ENCODE measurements around the gene JAKMIP2. TPM values are rescaled to one million over a fixed set of nuclear protein-coding genes. Genes with fewer than 3 reads are reported as not detected.

Gene JAKMIP2
- total and polyA plus RNA-seq, 2 donors (not counting 1 experiment from before 2014, with no cell fraction given) = 1.3 to 6.5 TPM

DNA sequence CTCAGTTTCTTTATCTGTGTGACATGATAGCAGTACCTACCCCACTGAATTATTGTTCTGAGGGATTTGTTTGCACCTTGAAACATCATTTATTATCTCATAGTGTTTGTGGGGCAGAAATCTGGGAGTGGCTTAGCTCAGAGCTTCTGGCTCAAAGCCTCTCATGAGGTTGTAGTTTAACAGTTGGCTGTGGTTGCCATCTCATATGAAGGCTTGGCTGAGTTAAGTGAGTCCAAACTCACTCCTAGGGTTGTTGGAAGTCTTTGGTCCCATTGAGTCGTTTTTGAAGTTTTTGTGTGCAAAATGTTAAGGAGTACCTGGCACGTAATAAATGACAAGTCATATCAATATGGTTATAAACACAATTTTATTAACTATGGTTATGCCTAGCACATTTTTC, 3.6 kb upstream of the JAKMIP2 start:
- no peaks in the 10 kb centered on the region for H3K79me2 ChIP-seq (ENCODE audit: control insufficient read depth, insufficient read depth, low read length)
- H3K4me2 ChIP-seq (ENCODE audit: extremely low read depth, insufficient read depth, low read length) = no peak overlapping the region
- no peaks in the 10 kb centered on the region for H3K4me1 ChIP-seq (ENCODE audit: control insufficient read depth, extremely low read depth, insufficient read depth, low read length)
- no peak for TF ChIP-seq EZH2 (IDR thresholded peaks at IDR 0.05; ENCODE audit: low read length, missing control alignments)
- TF ChIP-seq CTCF (conservative IDR thresholded peaks at IDR 0.05 in 1 of 2, IDR thresholded peaks at IDR 0.05 in 1 of 2; ENCODE audit: low read depth in 1 of 2, low read length in 2 of 2) = no peak
- no peaks in the 10 kb centered on the region for H3K36me3 ChIP-seq (ENCODE audit: control insufficient read depth, insufficient read depth, low read length)
- no peak overlapping the region for H2AFZ ChIP-seq (ENCODE audit: low read length)
- H4K20me1 ChIP-seq (ENCODE audit: control insufficient read depth, extremely low read depth, insufficient read depth, low read length) = no peaks in the 10 kb centered on the region
- H3K4me3 ChIP-seq (replicated peaks in 1 of 4; ENCODE audit: control extremely low read depth in 1 of 4, insufficient read depth in 1 of 4, low read depth in 3 of 4, low read length in 4 of 4) = no peak overlapping the region
- H3K9ac ChIP-seq (ENCODE audit: insufficient read depth, low read length) = no peak overlapping the region
- DNase-seq (ENCODE audit: low read depth in 2 of 2) = no peak
- no peak overlapping the region for H3K27ac ChIP-seq (ENCODE audit: insufficient read depth, low read length)
- no peaks in the 10 kb centered on the region for H3K9me3 ChIP-seq (ENCODE audit: control insufficient read depth, insufficient read depth, low read depth, low read length)
- H3K27me3 ChIP-seq (ENCODE audit: control insufficient read depth, insufficient read depth, low read length) = no peaks in the 10 kb centered on the region

DNA sequence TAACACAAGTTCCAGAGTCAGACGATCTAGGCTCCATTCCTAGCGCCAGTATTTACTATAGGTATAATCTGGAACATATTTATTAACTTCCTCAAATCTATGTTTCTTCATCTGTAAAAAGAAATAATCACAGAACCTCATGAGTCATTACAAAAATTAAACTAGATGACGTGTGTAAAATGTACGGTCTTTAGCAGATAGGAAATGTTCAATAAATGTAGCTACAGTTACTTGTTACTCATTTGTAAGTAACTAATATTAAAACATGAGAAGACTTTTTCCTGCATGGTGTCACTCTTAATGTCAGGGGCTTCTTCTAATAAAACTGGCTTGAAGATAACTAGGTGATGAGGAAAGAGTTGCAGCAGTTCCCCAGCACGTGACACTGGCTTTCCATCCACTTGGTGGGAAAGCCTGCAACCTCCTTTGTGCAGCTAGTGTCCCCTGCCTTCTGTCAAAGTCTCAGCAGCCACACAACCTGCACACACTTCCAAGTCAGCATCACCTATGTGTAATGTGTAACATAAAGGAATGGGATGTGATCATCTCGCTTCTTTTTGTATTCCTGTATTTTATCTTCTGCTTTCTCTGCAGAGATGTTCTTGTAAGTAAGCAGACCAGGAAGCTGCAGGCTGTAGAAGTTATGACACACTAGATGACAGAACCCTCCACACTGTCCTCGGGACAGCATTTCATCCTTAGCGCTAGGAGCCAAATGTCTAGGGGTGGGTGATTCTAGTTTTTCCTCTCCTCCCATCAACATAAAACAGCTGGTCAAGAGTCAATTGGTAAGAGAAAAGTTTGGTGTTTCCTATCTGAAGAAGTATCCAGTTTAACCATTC, 1.8 kb upstream of the JAKMIP2 start:
- Histone ChIP-seq H3K4me3 (replicated peaks in 1 of 4; ENCODE audit: control extremely low read depth in 1 of 4, insufficient read depth in 1 of 4, low read depth in 3 of 4, low read length in 4 of 4) (no peak overlapping the region), H3K27me3 (ENCODE audit: control insufficient read depth, insufficient read depth, low read length) (no peaks in the 10 kb centered on the region), H2AFZ (ENCODE audit: low read length) (no peak overlapping the region), H3K9ac (ENCODE audit: insufficient read depth, low read length) (no peak overlapping the region), H3K4me2 (ENCODE audit: extremely low read depth, insufficient read depth, low read length) (no peak overlapping the region), H3K9me3 (ENCODE audit: control insufficient read depth, insufficient read depth, low read depth, low read length) (no peaks in the 10 kb centered on the region), H3K36me3 (ENCODE audit: control insufficient read depth, insufficient read depth, low read length) (no peaks in the 10 kb centered on the region), H3K79me2 (ENCODE audit: control insufficient read depth, insufficient read depth, low read length) (no peaks in the 10 kb centered on the region), H4K20me1 (ENCODE audit: control insufficient read depth, extremely low read depth, insufficient read depth, low read length) (no peaks in the 10 kb centered on the region), H3K4me1 (ENCODE audit: control insufficient read depth, extremely low read depth, insufficient read depth, low read length) (no peaks in the 10 kb centered on the region), H3K27ac (ENCODE audit: insufficient read depth, low read length) (no peak overlapping the region)
- peak in 1 of 2 donors; percentile 33 for DNase-seq (ENCODE audit: low read depth in 2 of 2)
- no peak for TF ChIP-seq CTCF (conservative IDR thresholded peaks at IDR 0.05 in 1 of 2, IDR thresholded peaks at IDR 0.05 in 1 of 2; ENCODE audit: low read depth in 1 of 2, low read length in 2 of 2)

DNA sequence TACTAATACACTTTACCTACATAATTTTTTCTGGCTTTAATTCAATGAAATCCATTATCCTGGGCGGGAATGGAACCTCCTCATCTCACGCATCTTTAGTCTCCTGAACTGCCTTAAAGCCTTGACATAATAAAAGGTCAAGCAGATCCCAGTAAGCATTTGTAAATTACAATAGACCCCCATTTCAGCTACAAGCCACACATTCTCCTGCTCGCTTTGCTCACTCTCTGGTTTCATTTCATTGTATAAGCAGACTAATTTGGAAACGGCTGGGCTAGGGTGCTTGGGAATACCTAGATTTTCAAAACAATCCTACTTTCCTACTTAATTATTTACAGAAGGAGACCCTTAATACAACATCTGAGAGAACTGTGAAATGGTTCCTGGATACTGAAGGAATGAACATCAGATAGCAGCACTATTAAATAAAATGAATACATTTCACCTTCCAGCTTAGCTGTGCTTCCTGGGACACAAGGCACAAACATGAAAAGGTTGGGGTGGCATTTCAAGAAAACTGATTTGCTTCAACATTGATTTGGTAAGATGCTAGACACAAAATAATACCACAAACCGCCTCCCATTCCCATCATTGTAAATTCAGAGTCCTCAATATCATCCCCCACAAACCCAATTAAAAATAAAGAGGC, 1.5 kb downstream of the JAKMIP2 start:
- Histone ChIP-seq H2AFZ (ENCODE audit: low read length) (no peak overlapping the region), H3K4me1 (ENCODE audit: control insufficient read depth, extremely low read depth, insufficient read depth, low read length) (no peaks in the 10 kb centered on the region), H4K20me1 (ENCODE audit: control insufficient read depth, extremely low read depth, insufficient read depth, low read length) (no peaks in the 10 kb centered on the region), H3K9ac (ENCODE audit: insufficient read depth, low read length) (no peak overlapping the region), H3K36me3 (ENCODE audit: control insufficient read depth, insufficient read depth, low read length) (no peaks in the 10 kb centered on the region), H3K9me3 (ENCODE audit: control insufficient read depth, insufficient read depth, low read depth, low read length) (no peaks in the 10 kb centered on the region), H3K79me2 (ENCODE audit: control insufficient read depth, insufficient read depth, low read length) (no peaks in the 10 kb centered on the region), H3K27ac (ENCODE audit: insufficient read depth, low read length) (no peak overlapping the region), H3K4me2 (ENCODE audit: extremely low read depth, insufficient read depth, low read length) (no peak overlapping the region), H3K27me3 (ENCODE audit: control insufficient read depth, insufficient read depth, low read length) (no peaks in the 10 kb centered on the region), H3K4me3 (replicated peaks in 1 of 4; ENCODE audit: control extremely low read depth in 1 of 4, insufficient read depth in 1 of 4, low read depth in 3 of 4, low read length in 4 of 4) (peak overlapping the region in 1 of 4 experiments; percentile 96)
- DNase-seq (ENCODE audit: low read depth in 2 of 2) = no peak
- no peak for TF ChIP-seq CTCF (conservative IDR thresholded peaks at IDR 0.05 in 1 of 2, IDR thresholded peaks at IDR 0.05 in 1 of 2; ENCODE audit: low read depth in 1 of 2, low read length in 2 of 2)
- no peak for TF ChIP-seq EZH2 (IDR thresholded peaks at IDR 0.05; ENCODE audit: low read length, missing control alignments)
